ENCODE data around the gene BACE1-AS.
"Not testable (repeated sequence)": the region's sequence is repeated elsewhere in the genome, so short reads cannot be mapped to it uniquely, and the experiment has no call there.

BACE1-AS gene

GRCh38 chr11:117290809-117291396, at the start of gene BACE1-AS:
Gene BACE1-AS (plus strand): TSS chr11:117291346.
- DNase-seq = no peak

GRCh38 chr11:117248341-117248740, 42.8 kb upstream of the BACE1-AS start:
- no peak for DNase-seq

GRCh38 chr11:117249571-117249970, 41.6 kb upstream of the BACE1-AS start:
- no peak for DNase-seq

DNA sequence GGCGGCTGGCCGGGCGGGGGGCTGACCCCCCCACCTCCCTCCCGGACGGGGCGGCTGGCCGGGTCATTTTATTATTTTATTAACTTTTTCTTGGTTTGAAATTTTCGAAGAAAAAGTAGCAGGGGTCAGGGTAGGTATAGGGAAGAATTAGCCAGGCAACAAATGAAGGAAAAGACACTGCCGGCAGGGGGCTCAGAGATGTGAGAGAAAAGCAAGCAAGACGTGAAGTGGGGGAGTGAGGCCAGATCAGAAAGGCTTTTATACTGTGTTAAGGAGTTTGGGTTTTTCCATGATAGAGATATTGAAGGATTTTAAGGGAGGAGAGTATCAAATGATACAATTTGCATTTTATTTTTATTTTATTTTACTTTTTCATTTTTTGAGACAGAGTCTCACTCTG, 39.6 kb upstream of the BACE1-AS start:
- DNase-seq = no peak

GRCh38 chr11:117255966-117256365, 35.2 kb upstream of the BACE1-AS start:
- no peak for DNase-seq

DNA sequence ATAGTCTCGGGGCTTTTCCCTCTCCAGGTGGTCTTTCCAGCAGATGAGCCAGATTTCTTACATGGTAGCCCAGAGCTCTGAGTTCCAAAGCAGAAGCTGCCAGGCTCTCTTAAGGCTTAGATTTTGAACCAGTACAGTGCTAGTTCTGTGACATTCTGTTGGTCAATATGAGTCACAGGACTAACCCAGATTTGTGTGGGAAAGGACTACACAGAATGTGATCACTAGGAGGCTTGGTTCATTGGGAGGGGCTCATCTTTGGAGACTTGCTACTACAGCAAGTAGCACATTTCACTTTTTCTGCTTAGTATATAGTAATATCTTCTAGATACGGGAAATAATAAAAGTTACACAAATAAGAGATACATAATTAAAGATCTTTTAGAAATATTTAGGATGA, 34.6 kb upstream of the BACE1-AS start:
- DNase-seq = no peak

DNA sequence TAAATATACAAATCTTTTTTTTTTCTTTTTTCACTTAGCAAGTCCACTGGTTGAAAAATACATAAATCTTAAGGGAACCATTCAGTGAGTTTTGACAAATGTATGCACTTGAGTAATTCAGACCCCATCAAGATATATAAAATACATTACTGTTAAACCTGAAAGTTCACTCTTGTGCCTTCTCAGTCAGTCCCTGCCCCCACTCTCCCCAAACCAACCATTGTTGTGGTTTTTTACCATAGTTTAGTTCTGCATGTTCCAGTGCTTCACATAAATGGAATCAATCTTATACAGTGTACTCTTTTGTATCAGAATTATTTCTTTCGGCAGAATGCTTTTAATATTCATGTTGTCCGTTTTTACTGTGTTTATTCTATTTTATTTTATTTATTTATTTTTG, 32.6 kb upstream of the BACE1-AS start:
- DNase-seq = no peak

DNA sequence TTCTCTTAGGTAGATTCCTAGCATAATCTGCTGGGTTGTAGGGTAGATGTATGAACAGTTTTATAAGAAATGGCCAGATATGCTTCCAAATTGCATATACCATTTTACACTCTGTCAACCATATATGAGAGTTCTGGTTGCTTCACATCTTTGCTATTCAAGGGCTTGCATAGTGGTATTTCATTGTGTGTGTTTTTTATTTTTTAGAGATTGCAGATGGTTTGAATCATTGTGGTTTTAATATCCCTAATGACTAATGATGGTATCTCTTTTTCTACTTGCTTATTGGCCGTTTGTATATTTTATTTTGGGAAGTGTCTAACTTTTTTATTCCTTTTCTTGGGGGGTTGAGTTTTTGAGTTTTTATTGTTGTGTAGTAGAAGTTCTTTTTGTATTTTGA, 31.7 kb upstream of the BACE1-AS start:
- no peak for DNase-seq

- not testable (repeated sequence) for DNase-seq
Measured at GRCh38 chr11:117264624-117265323, 26.4 kb upstream of the BACE1-AS start.

- no peak for DNase-seq
Measured at GRCh38 chr11:117265745-117266144, 25.4 kb upstream of the BACE1-AS start.

DNA sequence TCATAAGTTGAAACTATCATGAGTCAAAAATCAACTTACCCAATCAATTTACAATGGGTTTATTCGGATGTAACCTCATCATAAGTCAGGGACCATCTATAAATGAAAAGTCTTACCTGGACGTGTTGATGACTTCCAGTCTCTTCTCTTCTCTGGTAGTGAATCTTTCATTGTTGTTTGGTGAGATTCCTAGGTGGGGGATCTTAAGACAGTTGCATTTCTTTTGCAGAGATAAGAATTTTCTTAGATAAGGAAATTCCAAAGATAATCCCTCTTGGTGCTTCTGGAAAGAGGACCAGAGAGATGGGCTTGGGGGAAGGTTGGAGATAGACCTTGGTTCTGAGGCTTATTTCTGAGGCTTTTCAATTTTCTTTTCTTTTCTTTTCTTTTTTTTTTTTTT, 21.3 kb upstream of the BACE1-AS start:
- DNase-seq = no peak

GRCh38 chr11:117271208-117271607, 19.9 kb upstream of the BACE1-AS start:
- no peak for DNase-seq

DNA sequence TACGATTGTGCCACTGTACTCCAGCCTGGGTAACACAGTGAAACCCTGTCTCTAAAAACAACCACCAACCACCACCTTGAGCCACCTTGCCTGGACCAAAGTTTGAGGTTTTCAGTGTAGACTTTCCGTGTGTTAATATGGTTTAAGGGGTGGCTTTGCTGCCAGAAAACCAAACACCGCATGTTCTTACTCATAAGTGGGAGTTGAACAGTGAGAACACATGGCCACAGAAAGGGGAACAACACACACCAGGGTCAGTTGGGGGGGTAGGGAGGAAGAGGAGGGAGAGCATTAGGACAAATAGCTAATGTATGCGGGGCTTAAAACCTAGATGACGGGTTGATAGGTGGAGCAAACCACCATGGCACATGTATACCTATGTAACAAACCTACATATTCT, 19.0 kb upstream of the BACE1-AS start:
- not testable (repeated sequence) for DNase-seq

DNA sequence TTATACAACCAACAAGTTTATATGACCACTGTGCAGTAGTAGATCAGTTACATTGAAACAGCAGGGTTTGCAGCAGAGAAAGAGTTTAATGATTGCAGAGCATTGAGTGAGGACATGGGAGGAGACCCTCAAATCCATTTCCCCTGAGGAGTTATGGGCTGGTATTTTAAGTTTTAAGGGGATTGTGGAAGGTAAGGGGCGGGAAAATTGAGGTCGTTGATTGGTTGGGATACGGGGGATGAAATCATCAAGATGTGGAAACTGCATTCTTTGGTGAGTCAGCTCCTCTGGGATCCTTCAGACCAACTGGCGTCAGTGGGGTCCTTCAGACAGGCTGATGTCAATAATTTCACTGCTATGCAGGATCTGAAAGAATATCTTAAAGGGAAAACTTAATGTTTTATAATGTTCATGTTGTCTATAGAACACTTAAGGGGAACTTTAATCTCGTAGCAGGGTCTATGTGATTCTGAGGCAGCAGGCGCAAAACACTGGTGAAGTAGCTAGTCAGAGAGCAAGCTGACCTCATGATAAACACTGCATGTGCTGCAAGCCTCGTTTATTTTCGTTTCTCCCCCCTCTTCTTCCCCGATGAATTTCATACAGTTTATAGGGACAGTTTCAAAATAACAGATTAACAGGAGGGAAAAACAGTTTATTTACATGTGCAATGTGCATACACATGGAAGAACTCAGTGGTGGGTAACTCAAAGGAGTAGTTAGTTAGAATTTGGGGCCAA, 17.4 kb upstream of the BACE1-AS start:
- DNase-seq = no peak

DNA sequence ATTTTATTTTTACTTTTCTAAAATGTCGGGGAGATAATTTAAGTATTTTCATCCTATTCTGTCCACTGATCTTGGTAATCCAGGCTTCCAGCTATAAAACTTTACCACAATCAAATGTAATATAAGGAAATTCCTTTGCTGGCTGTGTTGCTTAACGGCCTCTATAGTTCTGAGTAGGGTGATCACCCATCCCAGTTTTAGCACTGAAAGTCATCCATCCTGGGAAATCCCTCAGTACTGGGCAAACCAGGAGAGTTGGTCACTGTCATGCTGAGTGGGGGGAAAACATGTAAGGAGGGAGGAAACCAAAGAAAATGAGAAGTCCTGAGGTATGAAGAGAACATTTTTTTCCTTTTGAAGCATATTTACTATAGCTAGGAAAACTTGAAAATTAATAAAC, 12.8 kb upstream of the BACE1-AS start:
- no peak for DNase-seq

- no peak for DNase-seq
Measured at GRCh38 chr11:117279711-117280376, 11.3 kb upstream of the BACE1-AS start.

DNA sequence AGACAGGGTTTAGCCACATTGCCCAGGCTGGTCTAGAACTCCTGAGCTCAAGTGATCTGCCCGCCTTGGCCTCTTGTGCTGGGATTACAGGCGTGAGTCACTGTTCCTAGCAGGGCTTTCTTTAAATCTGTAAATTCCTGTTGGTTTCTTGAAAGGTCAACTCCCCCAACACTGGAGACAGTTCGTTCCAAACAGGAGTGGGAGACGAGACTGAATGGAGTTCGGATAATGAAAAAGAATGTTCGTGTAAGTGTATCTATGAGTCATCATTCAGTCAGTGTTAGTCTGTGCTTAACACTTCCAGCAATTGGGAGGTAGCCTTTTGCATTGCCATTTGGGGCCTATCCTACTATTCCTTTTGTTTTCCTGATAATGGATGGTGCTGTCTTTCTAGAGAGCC, 10.0 kb upstream of the BACE1-AS start:
- no peak for DNase-seq

- no peak for DNase-seq
Measured at GRCh38 chr11:117281869-117282268, 9.3 kb upstream of the BACE1-AS start.

GRCh38 chr11:117282956-117283355, 8.2 kb upstream of the BACE1-AS start:
- DNase-seq = no peak

DNA sequence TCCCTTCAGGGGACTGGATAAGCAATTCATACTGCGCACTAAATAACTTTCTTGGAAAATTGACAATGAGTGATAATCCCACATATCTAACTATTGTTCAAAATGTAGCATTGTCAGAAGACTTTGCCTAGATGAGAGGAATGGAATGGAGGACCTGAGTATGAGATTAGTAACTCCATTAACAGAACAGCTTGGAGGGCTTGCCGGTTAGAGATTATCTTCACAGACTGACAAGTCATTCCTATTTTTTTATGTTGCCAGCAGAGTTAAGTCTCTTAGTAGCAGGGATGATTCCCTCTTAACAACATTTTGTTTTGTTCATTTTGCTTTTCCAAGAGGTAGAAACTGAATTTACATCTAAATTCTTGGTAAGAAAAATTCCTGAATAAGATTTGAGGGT, 7.1 kb upstream of the BACE1-AS start:
- DNase-seq = no peak

DNA sequence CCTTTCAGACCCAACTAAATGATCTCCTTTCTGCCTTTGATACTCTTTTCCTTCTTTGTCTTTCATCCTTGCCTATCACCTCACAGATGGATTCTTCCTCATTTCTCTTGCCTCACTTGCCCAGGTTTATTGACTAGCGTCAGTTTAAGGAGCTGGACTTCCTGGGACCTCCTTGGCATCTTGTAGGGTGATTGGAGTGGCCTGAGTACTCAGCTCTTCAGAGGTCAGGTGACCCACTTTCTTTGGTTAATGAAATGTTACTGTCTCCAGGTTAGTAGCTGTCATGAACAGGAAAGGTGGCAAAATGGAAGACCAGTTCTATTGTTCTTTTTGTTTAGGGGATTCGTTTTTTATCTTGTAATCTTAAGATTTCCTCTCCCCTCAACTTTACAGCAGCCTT, 4.6 kb upstream of the BACE1-AS start:
- DNase-seq = no peak

GRCh38 chr11:117287668-117288067, 3.5 kb upstream of the BACE1-AS start:
- no peak for DNase-seq

GRCh38 chr11:117289795-117290194, 1.4 kb upstream of the BACE1-AS start:
- no peak for DNase-seq

- no peak for DNase-seq
Measured at GRCh38 chr11:117292616-117293015, 1.5 kb downstream of the BACE1-AS start.

Measured in SW 1271 (cell line).